ENCODE results near the gene NCF4.

NCF4 gene

DNA sequence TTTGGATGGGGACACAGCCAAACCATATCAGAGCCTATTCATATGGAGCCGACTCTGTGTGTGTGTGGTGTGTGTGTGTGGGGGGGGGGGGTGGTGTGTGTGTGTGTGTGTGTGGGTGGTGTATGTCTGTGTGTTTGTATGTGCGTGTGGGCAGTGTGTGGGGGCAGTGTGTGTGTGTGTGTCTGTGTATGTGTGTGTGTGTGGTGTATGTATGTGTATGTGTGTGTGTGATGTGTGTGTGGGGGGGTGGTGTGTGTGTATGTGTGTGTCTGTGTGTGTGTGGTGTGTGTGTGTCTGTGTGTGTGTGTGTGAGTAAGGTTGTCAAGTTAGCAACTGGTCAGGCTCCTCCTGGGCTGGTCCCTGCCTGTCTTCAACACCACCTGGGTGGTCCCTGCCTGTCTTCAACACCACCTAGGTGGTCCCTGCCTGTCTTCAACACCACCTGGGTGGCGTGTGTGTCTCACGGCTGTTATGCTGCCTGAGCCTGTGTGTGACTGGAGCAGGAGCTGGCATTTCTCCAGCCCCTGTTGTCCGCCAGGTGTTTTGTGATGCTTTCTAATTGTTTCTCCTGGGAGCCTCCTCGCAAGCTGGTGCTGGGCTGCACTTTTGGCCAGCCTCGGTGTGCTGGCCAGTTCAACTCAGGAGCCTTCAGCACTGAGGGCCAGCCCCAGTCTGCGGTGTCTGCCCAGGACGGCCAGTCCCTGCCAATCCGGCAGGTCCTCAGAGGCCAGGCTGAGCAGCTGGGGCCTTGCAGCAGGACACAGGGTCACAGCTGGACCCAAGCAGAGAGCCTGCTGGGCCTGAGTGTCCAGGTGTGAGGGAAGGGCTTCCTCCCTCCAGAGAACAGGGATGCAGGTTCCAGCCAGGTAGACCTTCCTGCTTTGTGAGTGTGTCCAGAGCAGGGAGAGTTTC, 22.4 kb upstream of the NCF4 start:
- no peak for DNase-seq

GRCh38 chr22:36839356-36840073, 21.3 kb upstream of the NCF4 start:
- no peak for DNase-seq

DNA sequence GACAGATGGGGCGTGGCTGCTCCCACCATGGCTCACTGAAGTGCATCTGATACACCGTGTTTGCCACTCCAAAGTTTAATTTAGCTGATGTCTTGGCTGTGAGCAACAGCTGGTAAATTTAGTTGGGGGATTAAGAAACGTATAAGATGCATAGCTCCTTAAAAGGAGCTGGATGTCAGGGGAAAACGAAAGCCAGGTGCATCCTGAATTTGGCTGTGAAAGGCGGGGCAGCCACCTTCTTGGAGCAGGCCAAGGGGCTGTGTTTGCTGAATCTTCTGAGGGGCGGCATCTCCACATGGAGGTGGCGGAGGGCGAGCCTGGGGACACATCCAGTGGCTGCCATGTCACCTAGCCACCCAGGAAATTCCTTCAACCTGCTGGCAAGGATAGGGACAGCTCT, 20.7 kb upstream of the NCF4 start:
- no peak for DNase-seq

DNA sequence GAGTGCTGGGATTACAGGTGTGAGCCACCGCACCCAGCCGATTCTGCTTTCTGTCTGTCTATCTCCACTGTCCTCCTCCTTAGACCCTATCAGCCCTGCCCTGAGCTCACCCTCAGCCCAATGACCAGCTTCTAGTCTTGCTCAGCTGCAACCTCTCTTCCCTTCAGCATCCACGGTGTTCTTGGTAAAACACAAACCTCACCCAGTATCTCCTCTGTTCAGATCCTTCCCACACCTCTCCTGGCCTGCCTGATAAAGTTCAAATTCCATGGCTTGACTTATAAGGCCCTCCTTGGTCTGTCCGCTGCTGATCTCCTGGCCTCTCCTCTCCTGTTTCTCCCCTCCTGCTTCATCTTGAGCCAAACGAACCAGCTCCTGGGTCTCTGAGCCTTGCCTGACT, 14.5 kb upstream of the NCF4 start:
- no peak for DNase-seq

DNA sequence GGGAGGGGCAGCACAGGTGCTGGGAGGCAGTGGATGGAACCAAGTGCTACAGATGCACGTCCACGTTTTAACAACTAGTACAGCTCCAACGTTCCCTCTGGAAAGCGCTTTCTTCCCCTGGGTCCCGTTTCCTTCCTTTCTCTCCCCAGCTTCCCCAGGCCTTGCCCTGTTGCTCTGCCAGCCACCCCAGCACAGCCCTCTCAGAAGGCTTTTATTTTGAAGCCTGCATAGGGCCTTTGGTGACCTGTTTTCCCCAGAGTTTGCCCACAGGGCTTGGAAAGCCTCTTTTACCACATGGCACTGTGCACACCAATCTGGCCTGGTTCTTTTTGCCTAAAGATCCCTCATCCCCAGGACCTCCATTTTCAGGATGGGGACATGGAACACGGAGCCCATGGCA, 13.9 kb upstream of the NCF4 start:
- no peak for DNase-seq

DNA sequence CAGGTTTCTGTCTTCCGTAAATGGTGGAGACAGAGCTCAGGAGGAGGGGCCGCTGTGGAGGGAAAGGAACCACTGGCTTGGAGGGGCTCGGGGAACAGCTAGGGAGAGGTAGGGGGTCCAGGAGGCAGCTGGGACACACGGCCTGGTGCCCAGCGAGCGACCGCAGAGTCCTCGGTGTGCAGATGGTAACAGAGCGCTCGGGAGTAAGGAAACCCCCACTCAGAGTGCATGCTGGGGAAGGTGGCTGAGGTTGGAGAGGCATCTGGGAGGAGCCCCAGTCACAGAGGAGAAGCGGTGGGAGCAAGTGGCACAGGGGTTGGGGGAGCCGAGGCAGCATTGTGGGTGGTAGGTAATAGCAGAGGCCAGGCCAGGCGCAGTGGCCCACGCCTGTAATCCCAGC, 10.8 kb upstream of the NCF4 start:
- DNase-seq, result no peak

DNA sequence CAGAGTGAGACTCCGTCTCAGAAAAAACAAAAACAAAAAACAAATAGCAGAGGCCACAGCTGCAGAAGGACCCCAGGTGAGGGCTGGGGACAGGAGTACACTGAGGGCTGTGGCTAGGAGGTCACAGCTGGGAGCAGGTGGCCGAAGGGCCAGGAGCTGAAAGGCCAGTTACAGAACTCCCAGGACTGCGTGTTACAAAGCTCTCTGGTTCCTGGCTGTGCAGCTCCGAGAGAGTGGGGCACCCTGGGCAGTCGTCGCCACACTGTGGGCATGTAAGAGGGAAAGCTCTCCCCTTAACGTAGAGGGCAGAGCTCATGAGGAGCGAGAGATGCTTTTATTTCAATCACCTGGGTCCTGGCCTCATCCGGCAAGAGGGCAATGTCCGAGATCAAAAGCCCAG, 10.1 kb upstream of the NCF4 start:
- no peak for DNase-seq

DNA sequence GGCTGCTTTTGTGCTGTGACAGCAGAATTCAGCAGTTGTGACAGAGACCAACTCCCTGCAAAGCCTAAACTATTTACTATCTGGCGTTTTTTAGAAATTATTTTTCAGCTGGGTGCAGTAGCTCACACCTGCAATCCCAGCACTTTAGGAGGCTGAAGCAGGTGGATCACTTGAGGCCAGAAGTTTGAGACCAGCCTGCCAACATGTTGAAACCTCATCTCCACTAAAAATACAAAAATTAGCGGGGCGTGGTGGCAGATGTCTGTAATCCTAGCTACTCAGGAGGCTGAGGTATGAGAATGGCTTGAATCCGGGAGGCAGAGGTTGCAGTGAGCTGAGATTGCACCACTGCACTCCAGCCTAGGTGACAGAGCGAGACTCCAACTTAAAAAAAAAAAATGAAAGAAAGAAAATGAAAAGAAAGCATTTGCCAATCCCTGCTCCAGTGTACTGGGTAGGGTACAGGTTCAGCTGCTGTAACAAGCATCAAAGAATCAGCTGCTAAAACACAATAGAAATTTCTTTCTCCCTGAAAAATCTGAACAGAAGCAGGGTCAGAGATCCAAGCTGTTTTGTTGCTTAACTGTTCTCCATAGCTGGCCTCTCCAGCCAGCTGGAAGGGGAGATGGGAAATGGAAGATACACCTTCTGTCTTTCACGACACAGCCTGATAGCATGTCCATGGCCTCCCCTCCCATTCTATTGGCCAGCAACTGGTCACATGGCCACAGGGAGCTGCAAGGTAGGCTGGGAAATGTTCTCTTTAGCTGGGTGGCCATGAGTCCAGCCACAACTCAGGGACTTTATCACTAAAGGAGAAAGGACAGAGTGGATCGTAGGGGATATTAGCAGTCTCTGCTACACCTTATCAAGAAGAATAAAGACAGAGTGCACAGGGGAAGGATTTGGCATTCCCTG, 8.5 kb upstream of the NCF4 start:
- DNase-seq, result no peak

DNA sequence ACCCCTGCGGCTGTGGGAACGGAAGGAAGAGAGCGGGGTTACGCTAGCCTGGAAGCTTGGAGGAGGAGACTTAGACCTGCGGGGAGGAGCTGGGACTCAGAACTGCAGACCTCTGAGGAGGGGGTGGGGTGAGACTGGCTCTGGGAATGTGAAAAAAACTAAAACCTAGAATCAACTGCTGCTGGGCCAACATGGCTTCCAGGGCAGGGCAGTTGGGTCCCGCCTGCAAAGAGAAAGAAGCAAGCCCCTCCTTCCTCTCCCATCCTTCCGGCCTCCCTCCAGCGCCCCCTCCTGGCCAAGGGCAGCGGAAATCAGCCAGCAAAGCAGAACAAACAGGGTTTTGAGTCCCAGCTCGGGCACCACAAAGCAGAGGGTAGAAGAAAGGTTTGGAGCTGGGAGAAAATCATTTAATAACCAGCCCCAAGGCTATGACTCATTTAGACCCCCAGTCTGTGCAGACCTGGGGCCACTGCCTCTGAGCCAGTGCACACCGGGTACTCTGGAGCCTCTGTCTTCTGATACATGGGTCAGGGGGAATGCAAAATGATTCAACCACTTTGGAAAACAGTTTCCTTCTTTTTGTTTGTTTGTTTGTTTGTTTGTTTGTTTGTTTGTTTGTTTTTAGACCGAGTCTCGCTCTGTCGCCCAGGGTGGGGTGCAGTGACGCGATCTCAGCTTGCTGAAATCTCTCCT, 7.3 kb upstream of the NCF4 start:
- peak; percentile 54 for DNase-seq

GRCh38 chr22:36855478-36855877, 5.3 kb upstream of the NCF4 start:
- DNase-seq, result no peak

- peak; percentile 75 for DNase-seq
Measured at GRCh38 chr22:36856121-36856791, 4.5 kb upstream of the NCF4 start.

DNA sequence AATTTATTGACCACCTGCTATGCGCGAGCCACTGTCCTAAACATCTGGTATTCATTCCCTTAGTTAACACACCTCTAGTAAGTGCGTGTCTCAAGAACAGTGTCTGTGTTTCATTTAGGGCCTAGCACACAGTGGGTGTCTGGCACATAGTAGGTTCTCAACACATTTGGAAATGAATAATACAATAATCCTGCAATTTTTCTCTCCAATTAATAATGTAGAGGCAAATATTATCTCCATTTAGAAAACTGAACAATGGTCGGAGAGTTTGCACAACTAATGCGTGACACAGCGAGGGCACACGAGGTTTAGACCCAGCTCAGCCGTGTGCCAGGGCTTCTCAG, 4.0 kb upstream of the NCF4 start:
- no peak for DNase-seq

DNA sequence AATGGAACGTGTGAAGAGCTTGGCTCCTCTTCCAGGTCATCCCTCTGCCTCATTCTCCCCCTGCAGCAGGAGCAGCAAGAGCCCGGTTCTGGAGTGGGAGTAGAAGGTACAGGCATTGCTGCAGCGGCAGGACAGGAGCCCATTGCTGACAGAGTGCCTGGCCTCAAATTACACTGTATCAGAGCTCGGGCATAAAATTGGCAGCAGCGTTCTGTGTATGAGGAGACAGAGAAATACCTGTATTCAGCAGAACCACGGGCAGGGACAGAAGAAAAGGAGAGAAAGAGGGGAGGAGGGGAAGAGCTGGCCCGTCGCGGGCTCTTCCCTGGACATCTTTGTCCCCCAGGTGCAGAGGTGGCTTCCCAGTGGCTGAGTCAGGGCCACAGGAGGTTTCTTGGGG, 2.6 kb upstream of the NCF4 start:
- no peak for DNase-seq

DNA sequence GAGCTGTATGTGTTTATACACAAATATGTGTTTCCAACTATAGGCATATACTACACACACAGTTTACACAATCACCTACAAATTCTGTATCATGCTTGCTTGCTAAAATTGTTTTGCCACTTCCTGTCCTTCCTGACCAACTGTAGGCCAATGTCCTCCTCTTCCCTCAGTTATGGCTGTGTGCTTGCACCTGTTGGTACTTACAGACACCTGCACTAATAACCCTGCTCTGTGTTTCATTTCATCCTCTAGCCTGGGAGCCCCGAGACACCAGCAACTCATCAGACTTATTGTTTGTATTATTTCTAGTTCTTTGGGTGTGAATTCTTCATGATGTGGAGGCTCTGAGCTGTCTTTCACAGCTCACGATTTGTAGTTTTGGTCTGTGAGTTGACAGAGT, 1.8 kb upstream of the NCF4 start:
- no peak for DNase-seq

- no peak for DNase-seq
Measured at GRCh38 chr22:36860017-36860416, 789 bp upstream of the NCF4 start.

DNA sequence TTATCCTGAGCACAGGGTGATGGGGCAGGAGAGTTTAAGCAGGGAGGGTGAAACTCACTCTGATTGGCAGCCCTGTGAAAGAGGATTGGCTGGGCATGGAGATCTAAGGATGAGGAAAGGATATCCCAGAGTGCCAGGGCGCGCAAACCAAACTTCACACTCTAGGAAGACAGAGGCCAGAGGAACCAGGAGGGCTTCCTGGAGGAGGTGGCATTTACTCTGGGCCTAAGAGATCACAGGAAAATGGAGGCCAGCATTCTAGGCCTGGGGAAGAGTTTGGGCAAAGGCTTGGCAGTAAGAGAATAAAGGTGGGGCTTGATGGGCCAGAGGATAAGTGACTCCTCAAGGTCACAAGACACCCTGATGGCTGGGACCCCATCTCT, 377 bp upstream of the NCF4 start:
- DNase-seq, result no peak

DNA sequence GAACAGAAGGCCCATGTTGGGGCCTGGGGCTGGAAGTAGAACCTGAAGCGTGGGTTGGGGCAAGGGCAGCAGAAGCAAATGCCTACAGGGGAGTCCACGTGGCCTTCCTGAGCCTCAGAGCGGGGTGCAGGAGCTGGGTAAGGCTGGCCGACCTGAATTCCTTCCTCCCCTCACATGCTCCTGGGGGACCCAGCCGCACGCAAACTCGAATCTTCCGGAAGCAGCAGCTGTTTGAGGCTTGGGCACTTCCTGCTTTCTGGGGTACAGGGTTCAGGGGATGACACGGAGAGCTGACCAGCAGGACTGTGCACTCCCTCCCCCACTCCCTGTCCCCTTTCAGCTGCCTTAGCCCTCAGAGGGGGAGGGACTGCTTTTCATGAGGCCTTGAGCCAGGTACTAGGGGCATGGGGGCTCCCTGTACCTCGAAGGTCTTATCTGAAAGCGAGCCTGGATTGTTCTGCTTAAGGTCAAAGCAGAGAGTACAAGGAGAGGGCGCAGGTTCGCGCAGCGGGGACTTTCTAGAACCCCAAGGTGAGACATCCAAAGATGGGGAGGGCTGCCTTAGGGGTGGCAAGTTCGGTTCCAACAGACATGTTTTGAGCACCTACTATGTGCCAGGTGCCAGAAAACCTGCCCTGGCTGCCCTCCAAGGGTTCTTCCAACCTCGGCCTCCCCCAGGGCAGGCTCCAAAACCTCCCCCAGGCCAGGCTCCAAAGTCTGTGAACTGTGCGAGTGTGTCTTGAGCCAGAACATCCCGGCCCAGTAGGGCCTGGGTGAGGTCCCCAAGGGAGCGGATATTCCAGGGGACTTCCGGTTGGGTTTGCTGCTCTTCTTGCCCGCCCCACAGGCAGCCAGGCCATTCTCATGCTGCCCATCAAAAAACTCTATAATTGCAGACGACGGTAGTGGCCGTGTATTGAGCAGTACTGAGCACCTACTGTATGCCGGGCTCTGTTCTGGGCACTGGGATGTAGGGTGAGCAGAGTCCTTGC, 1.7 kb downstream of the NCF4 start:
- no peak for DNase-seq

DNA sequence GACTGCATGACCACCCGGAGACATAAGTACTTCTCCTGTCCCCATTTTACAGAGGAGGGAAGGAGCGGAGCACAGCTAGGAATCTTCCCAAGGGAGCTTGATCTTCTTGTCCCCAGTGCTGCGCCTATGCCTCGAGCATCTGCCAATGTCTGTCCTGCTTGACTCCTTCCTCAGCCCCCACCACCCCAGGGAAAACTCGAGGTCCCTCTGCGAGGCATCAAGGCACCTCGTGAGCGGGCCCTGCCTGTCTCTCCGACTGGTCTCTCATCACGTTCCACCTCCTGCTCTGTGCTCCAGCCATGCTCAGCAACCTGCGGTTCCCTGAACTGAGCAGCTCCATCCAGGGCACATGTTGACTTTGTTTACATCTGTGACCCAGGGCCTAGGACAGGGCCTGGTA, 2.5 kb downstream of the NCF4 start:
- DNase-seq, result no peak

DNA sequence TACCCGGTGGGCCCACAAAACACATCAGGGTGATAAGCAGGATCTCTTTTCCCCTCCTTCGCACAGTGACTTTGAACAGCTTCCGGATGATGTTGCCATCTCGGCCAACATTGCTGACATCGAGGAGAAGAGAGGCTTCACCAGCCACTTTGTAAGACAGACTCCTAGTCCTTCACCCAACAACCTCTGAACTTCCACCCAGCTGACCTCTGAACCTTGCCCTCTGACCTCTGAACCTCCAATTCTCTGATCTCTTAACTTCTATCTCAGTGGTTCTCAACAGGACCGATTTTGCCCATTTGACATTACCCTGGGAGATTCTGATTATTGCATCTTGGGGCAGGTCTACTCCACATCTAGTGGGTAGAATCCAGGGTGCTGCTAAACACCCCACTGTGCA, 3.2 kb downstream of the NCF4 start:
- DNase-seq, result no peak

DNA sequence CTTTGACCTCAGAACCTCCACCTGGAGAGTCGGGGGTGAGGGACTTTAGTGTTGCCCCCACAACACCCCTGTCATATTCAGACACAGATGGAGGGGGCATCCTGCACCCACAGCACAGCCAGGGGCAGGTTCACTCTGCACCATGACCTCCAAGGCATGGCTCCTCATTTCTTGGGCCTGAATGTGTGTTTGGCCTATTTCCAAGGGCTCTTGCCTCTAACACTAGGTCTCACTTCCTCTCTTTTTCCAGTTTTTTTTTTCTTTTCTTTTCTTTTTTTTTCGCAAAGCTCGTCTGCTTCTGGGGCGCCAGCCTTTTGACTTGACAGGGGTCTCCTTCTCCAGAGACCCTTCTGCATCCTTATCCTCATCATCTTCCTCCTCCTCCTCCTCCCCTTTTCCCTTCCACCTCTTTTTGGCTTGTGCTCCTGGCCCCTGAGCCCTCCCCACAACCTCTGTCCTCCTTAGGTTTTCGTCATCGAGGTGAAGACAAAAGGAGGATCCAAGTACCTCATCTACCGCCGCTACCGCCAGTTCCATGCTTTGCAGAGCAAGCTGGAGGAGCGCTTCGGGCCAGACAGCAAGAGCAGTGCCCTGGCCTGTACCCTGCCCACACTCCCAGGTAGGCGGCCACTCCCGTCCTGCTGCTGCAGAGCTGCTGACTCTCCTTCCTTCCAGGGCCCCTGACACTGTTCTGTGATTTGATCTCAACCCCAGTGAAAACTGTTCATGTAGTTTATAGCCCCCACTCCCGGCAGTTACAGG, 3.8 kb downstream of the NCF4 start:
- DNase-seq, result no peak
